ENCODE measurements around the gene ECHS1. TPM values are rescaled to one million over a fixed set of nuclear protein-coding genes. Genes with fewer than 3 reads are reported as not detected.
"Not testable (repeated sequence)": the region's sequence is repeated elsewhere in the genome, so short reads cannot be mapped to it uniquely, and the experiment has no call there.

The ECHS1 gene
- total RNA-seq, 4 donors from 2014 or later, result 44.2 to 64.9 (median 54.7) TPM

GRCh38 chr10:133379152-133379800 lies 6.1 kb upstream of the ECHS1 start, which contains the start of gene PAOX:
Gene PAOX, plus strand, starts transcription at chr10:133379262. Its CDS starts 55 bp downstream, at chr10:133379317.
- TF ChIP-seq POLR2AphosphoS5 (IDR thresholded peaks at IDR 0.05), result no peak
- TF ChIP-seq EP300 (IDR thresholded peaks at IDR 0.05), result no peak
- no peak for TF ChIP-seq POLR2A (IDR thresholded peaks at IDR 0.05)
- TF ChIP-seq CTCF (IDR thresholded peaks at IDR 0.05), result no peak

GRCh38 chr10:133378251-133379096 lies 5.3 kb upstream of the ECHS1 start:
- peak overlapping the region; percentile 92 for H3K4me3 ChIP-seq
- H3K27ac ChIP-seq, result peak overlapping the region; percentile 82
- no peak for TF ChIP-seq POLR2A (IDR thresholded peaks at IDR 0.05)
- no peak for TF ChIP-seq EP300 (IDR thresholded peaks at IDR 0.05)
- TF ChIP-seq POLR2AphosphoS5 (IDR thresholded peaks at IDR 0.05), result no peak
- no peak for TF ChIP-seq CTCF (IDR thresholded peaks at IDR 0.05)
- peaks cover 26% of the 10 kb centered on the region for H3K4me1 ChIP-seq
- no peaks in the 10 kb centered on the region for H3K36me3 ChIP-seq
- WGBS, result 0% methylated on average over 28 of the region's 90 CpGs
- no peaks in the 10 kb centered on the region for H3K27me3 ChIP-seq
- no peaks in the 10 kb centered on the region for H3K9me3 ChIP-seq
- peak in 1 of 2 donors; percentile 83 for DNase-seq (ENCODE audit: low spot score in 2 of 2)

More at GRCh38 chr10:133379152-133379800, 6.1 kb upstream of the ECHS1 start, which contains the start of gene PAOX:
- WGBS, result no CpG with 5 or more reads among the region's 78 CpGs
- H3K27ac ChIP-seq, result peak within 1 kb of the TSS; percentile 82
- H3K27me3 ChIP-seq, result no peaks in the 10 kb centered on the region
- peaks cover 20% of the 10 kb centered on the region for H3K4me1 ChIP-seq
- no peaks in the 10 kb centered on the region for H3K9me3 ChIP-seq
- peak within 1 kb of the TSS; percentile 92 for H3K4me3 ChIP-seq
- peaks cover 8% of the 10 kb centered on the region for H3K36me3 ChIP-seq
- peak in 1 of 2 donors; percentile 85 for DNase-seq (ENCODE audit: low spot score in 2 of 2)

- WGBS, result 50% methylated on average over 4 of the region's 20 CpGs
- H3K4me1 ChIP-seq, result peaks cover 26% of the 10 kb centered on the region
- H3K9me3 ChIP-seq, result no peaks in the 10 kb centered on the region
- peak overlapping the region; percentile 82 for H3K27ac ChIP-seq
- peak overlapping the region; percentile 92 for H3K4me3 ChIP-seq
- no peak for DNase-seq (ENCODE audit: low spot score in 2 of 2)
- no peaks in the 10 kb centered on the region for H3K36me3 ChIP-seq
- no peak for TF ChIP-seq EP300 (IDR thresholded peaks at IDR 0.05)
- TF ChIP-seq CTCF (IDR thresholded peaks at IDR 0.05), result no peak
- no peak for TF ChIP-seq POLR2AphosphoS5 (IDR thresholded peaks at IDR 0.05)
- TF ChIP-seq POLR2A (IDR thresholded peaks at IDR 0.05), result no peak
- no peaks in the 10 kb centered on the region for H3K27me3 ChIP-seq
These were observed 4.7 kb upstream of the ECHS1 start for GRCh38 chr10:133377818-133378250.

GRCh38 chr10:133377025-133377817 lies 4.1 kb upstream of the ECHS1 start:
- no peak for DNase-seq (ENCODE audit: low spot score in 2 of 2)
- H3K36me3 ChIP-seq, result no peaks in the 10 kb centered on the region
- H3K9me3 ChIP-seq, result no peaks in the 10 kb centered on the region
- 60% methylated on average over 3 of the region's 30 CpGs for WGBS
- H3K4me3 ChIP-seq, result no peak overlapping the region
- H3K27me3 ChIP-seq, result no peaks in the 10 kb centered on the region
- H3K27ac ChIP-seq, result no peak overlapping the region
- TF ChIP-seq POLR2AphosphoS5 (IDR thresholded peaks at IDR 0.05) (no peak), POLR2A (IDR thresholded peaks at IDR 0.05) (no peak), CTCF (IDR thresholded peaks at IDR 0.05) (no peak), EP300 (IDR thresholded peaks at IDR 0.05) (no peak)
- peaks cover 32% of the 10 kb centered on the region for H3K4me1 ChIP-seq

GRCh38 chr10:133376183-133376582 lies 3.0 kb upstream of the ECHS1 start:
- H3K4me3 ChIP-seq; H3K27ac ChIP-seq; H3K9me3 ChIP-seq; H3K27me3 ChIP-seq; DNase-seq (ENCODE audit: low spot score in 2 of 2); H3K36me3 ChIP-seq: not testable (repeated sequence)
- 85% methylated on average over 5 of the region's 5 CpGs for WGBS
- H3K4me1 ChIP-seq, result peaks cover 42% of the 10 kb centered on the region

Data from suprapubic skin (tissue), 4 donors.